ENCODE data around the gene FARS2. TPM values are rescaled to one million over a fixed set of nuclear protein-coding genes. Genes with fewer than 3 reads are reported as not detected.

Gene FARS2
- total and polyA plus RNA-seq, 2 donors (not counting 1 experiment from before 2014, with no cell fraction given), result 33.0 to 35.5 TPM

- TF ChIP-seq, protein P1, sequence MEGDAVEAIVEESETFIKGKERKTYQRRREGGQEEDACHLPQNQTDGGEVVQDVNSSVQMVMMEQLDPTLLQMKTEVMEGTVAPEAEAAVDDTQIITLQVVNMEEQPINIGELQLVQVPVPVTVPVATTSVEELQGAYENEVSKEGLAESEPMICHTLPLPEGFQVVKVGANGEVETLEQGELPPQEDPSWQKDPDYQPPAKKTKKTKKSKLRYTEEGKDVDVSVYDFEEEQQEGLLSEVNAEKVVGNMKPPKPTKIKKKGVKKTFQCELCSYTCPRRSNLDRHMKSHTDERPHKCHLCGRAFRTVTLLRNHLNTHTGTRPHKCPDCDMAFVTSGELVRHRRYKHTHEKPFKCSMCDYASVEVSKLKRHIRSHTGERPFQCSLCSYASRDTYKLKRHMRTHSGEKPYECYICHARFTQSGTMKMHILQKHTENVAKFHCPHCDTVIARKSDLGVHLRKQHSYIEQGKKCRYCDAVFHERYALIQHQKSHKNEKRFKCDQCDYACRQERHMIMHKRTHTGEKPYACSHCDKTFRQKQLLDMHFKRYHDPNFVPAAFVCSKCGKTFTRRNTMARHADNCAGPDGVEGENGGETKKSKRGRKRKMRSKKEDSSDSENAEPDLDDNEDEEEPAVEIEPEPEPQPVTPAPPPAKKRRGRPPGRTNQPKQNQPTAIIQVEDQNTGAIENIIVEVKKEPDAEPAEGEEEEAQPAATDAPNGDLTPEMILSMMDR (IDR thresholded peaks at IDR 0.05), result no peak
- Histone ChIP-seq H3K36me3 (replicated peaks in 1 of 2; ENCODE audit: control extremely low read depth in 1 of 2, control insufficient read depth in 1 of 2, extremely low read depth in 1 of 2, insufficient read depth in 2 of 2, low read length in 1 of 2) (no peaks in the 10 kb centered on the region), H3K4me3 (ENCODE audit: control extremely low read depth in 1 of 5, extremely low read depth in 1 of 5, insufficient read depth in 1 of 5, low read depth in 2 of 5, low read length in 4 of 5) (no peak overlapping the region), H3K4me1 (ENCODE audit: control insufficient read depth in 2 of 2, insufficient read depth in 2 of 2, low read length in 2 of 2) (peaks cover 27 to 32% of the 10 kb centered on the region in 2 donors), H3K9ac (ENCODE audit: low read length) (no peak overlapping the region), H3K9me3 (ENCODE audit: control extremely low read depth in 1 of 3, control insufficient read depth in 2 of 3, insufficient read depth in 1 of 3, low read length in 2 of 3) (peaks cover 0 to 6% (median 0%) of the 10 kb centered on the region in 3 donors), H4K20me1 (ENCODE audit: control insufficient read depth, insufficient read depth, low read length, poor library complexity, severe bottlenecking) (no peaks in the 10 kb centered on the region), H3K27me3 (replicated peaks in 1 of 4; ENCODE audit: control extremely low read depth in 1 of 4, control insufficient read depth in 3 of 4, insufficient read depth in 4 of 4, low read length in 3 of 4) (no peaks in the 10 kb centered on the region), H3K27ac (ENCODE audit: low read length in 2 of 2) (no peak overlapping the region), H3K79me2 (ENCODE audit: control insufficient read depth, insufficient read depth, low read length) (no peaks in the 10 kb centered on the region), H2AFZ (ENCODE audit: insufficient read depth, low read depth, low read length, poor library complexity, severe bottlenecking) (no peak overlapping the region), H3K4me2 (replicated peaks; ENCODE audit: low read depth, low read length, poor library complexity, severe bottlenecking) (no peak overlapping the region)
- ChIA-PET CTCF (no interaction called here), POLR2A (no interaction called here)
- ATAC-seq (ENCODE audit: low read depth), result no peak
- Mint-ChIP-seq H3K27me3 (no peaks in the 10 kb centered on the region), H3K27ac (no peak overlapping the region), H3K9me3 (ENCODE audit: insufficient read depth) (no peaks in the 10 kb centered on the region), H3K4me3 (no peak overlapping the region), H3K4me1 (peaks cover 33% of the 10 kb centered on the region)
- intact Hi-C loops (cut with micrococcal nuclease), result no loop called here
- 99% methylated on average over 7 of the region's 7 CpGs for WGBS (ENCODE audit: insufficient coverage)
- no peak for DNase-seq
Observed at GRCh38 chr6:5731435-5731834, 470.1 kb downstream of the FARS2 start.

DNA sequence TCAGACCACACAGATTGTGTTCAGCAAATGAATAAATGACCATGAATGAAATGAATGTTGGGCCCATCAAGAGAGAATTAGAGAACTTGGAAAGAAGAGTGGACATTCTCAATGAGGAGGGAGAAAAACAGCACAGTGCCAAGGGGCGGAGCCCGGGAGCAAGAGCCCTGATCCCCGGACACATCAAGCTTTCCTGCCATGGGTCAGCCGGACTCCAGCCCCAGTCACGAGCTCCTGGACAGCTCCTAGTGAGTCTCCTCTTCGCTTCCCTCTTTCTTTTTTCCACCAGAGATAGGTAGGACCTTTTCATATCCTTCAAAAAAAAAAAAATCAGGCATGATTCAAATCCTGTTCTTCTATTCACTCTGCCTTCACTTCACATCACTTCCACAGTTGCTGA, 471.2 kb downstream of the FARS2 start:
- CTCF ChIA-PET, result no interaction called here
- Histone ChIP-seq H3K4me2 (replicated peaks; ENCODE audit: low read depth, low read length, poor library complexity, severe bottlenecking) (no peak overlapping the region), H3K4me3 (ENCODE audit: control extremely low read depth in 1 of 5, extremely low read depth in 1 of 5, insufficient read depth in 1 of 5, low read depth in 2 of 5, low read length in 4 of 5) (no peak overlapping the region), H4K20me1 (ENCODE audit: control insufficient read depth, insufficient read depth, low read length, poor library complexity, severe bottlenecking) (no peaks in the 10 kb centered on the region), H3K27me3 (replicated peaks in 1 of 4; ENCODE audit: control extremely low read depth in 1 of 4, control insufficient read depth in 3 of 4, insufficient read depth in 4 of 4, low read length in 3 of 4) (no peaks in the 10 kb centered on the region), H2AFZ (ENCODE audit: insufficient read depth, low read depth, low read length, poor library complexity, severe bottlenecking) (no peak overlapping the region), H3K9ac (ENCODE audit: low read length) (no peak overlapping the region), H3K9me3 (ENCODE audit: control extremely low read depth in 1 of 3, control insufficient read depth in 2 of 3, insufficient read depth in 1 of 3, low read length in 2 of 3) (no peaks in the 10 kb centered on the region), H3K4me1 (ENCODE audit: control insufficient read depth in 2 of 2, insufficient read depth in 2 of 2, low read length in 2 of 2) (peaks cover 16 to 22% of the 10 kb centered on the region in 2 donors), H3K79me2 (ENCODE audit: control insufficient read depth, insufficient read depth, low read length) (no peaks in the 10 kb centered on the region), H3K27ac (ENCODE audit: low read length in 2 of 2) (no peak overlapping the region), H3K36me3 (replicated peaks in 1 of 2; ENCODE audit: control extremely low read depth in 1 of 2, control insufficient read depth in 1 of 2, extremely low read depth in 1 of 2, insufficient read depth in 2 of 2, low read length in 1 of 2) (peaks cover 0 to under 1% of the 10 kb centered on the region in 2 experiments)
- no peak overlapping the region for H3K27ac Mint-ChIP-seq
- TF ChIP-seq EZH2 (IDR thresholded peaks at IDR 0.05; ENCODE audit: borderline replicate concordance, insufficient read depth, low read depth, low read length, poor library complexity, severe bottlenecking), result no peak
- TF ChIP-seq, protein P1 (IDR thresholded peaks at IDR 0.05), result no peak
- POLR2A ChIA-PET, result no interaction called here
- ATAC-seq (ENCODE audit: low read depth) (no peak), DNase-seq (no peak)
- no peak overlapping the region for H3K4me3 Mint-ChIP-seq
- WGBS (ENCODE audit: insufficient coverage), result 99% methylated on average over 6 of the region's 6 CpGs
- intact Hi-C loops (cut with micrococcal nuclease), result no loop called here
- H3K4me1 Mint-ChIP-seq, result peaks cover 22% of the 10 kb centered on the region
- H3K27me3 Mint-ChIP-seq, result no peaks in the 10 kb centered on the region
- no peaks in the 10 kb centered on the region for H3K9me3 Mint-ChIP-seq (ENCODE audit: insufficient read depth)
